K562 (cell line): ENCODE data around the gene PTPRM.

Experiments
- MAX ChIP-seq: sonication (generic); formaldehyde crosslinking; IDR thresholded peaks from 2 replicates; pipeline ENCODE4 v1.9.0; 2022; ENCODE audit warnings: mild to moderate bottlenecking, missing genetic modification reagents
- RFX5 ChIP-seq: IDR thresholded peaks from 2 replicates; pipeline ENCODE4 v1.6.1; 2011; ENCODE audit warnings: low read depth, mild to moderate bottlenecking, improper control_type of control experiment, low read length
- THRA ChIP-seq: fragments of 450-650 bp; IDR thresholded peaks from 2 replicates; pipeline ENCODE4 v1.6.1; 2017; ENCODE audit warnings: mild to moderate bottlenecking, moderate library complexity
- ZBTB1 ChIP-seq: sonication (generic); formaldehyde crosslinking; IDR thresholded peaks from 2 replicates; pipeline ENCODE4 v1.8.1; 2023; ENCODE audit warnings: missing genetic modification reagents, low read depth, mild to moderate bottlenecking, borderline replicate concordance
- ZBTB33 ChIP-seq: sonication (generic); formaldehyde crosslinking; IDR thresholded peaks from 2 replicates; pipeline ENCODE4 v1.8.1; 2023; ENCODE audit warnings: mild to moderate bottlenecking, missing genetic modification reagents

- TF ChIP-seq ZBTB1 (no peak), RFX5 (no peak), ZBTB33 (CRISPR knock-in tag) (no peak), MAX (CRISPR knock-in tag) (no peak), THRA (no peak)
These were observed 309.4 kb downstream of the PTPRM start for GRCh38 chr18:7876354-7877104.
